Epithelial cell of proximal tubule (primary cell): ENCODE measurements around the gene PRR5L. TPM values are rescaled to one million over a fixed set of nuclear protein-coding genes. Genes with fewer than 3 reads are reported as not detected.

Experiments used
- DNase-seq: peaks from one replicate; pipeline ENCODE4 v3.0.0-alpha.2; 2011; ENCODE audit warnings: low read depth
- H3K4me3 ChIP-seq: 2 replicates; pipeline ENCODE4 v1.5.1; 2011; ENCODE audit warnings: low read depth, mild to moderate bottlenecking, low read length
- CTCF ChIP-seq: conservative IDR thresholded peaks from 2 replicates; pipeline ENCODE4 v1.5.1; 2012; ENCODE audit warnings: low read depth, mild to moderate bottlenecking, low read length
- total RNA-seq: library from RNA; depleted of rRNA; stranded (reverse); fragments of >200 nt; gene quantifications from 2 replicates; pipeline ENCODE4 v1.2.3, GENCODE V29; 2015

PRR5L gene
- total RNA-seq, 1 donor from 2014 or later, result 5.9 TPM

- no peak overlapping the region for H3K4me3 ChIP-seq
- DNase-seq, result no peak
- no peak for TF ChIP-seq CTCF
Measured at GRCh38 chr11:36451681-36452080, 155.6 kb downstream of the PRR5L start.

- DNase-seq, result no peak
- TF ChIP-seq CTCF, result no peak
- no peak overlapping the region for H3K4me3 ChIP-seq
Measured at GRCh38 chr11:36452236-36452940, 156.3 kb downstream of the PRR5L start.

GRCh38 chr11:36452961-36453360, 156.9 kb downstream of the PRR5L start:
- DNase-seq, result no peak
- no peak for TF ChIP-seq CTCF
- no peak overlapping the region for H3K4me3 ChIP-seq

GRCh38 chr11:36453678-36454077, 157.6 kb downstream of the PRR5L start:
- no peak overlapping the region for H3K4me3 ChIP-seq
- DNase-seq, result no peak
- no peak for TF ChIP-seq CTCF

GRCh38 chr11:36454551-36454940, 158.5 kb downstream of the PRR5L start:
- no peak for DNase-seq
- no peak for TF ChIP-seq CTCF
- no peak overlapping the region for H3K4me3 ChIP-seq

- H3K4me3 ChIP-seq, result no peak overlapping the region
- TF ChIP-seq CTCF, result no peak
- DNase-seq, result no peak
Measured at GRCh38 chr11:36454941-36455631, 159.0 kb downstream of the PRR5L start.
